ENCODE results near the gene PCBD1.
A peak's percentile ranks its signal among the peaks of the same experiment; 100 is the strongest.

PCBD1 gene

GRCh38 chr10:70850097-70850496 lies 38.3 kb downstream of the PCBD1 start:
- no peaks in the 10 kb centered on the region for H3K27me3 ChIP-seq (replicated peaks)
- peaks cover 12% of the 10 kb centered on the region for H3K36me3 ChIP-seq (replicated peaks)
- peak overlapping the region; percentile 83 for H3K27ac ChIP-seq
- peak; percentile 27 for DNase-seq
- H3K4me3 ChIP-seq (ENCODE audit: low read depth, low read length): no peak overlapping the region
- TF ChIP-seq, protein P1, sequence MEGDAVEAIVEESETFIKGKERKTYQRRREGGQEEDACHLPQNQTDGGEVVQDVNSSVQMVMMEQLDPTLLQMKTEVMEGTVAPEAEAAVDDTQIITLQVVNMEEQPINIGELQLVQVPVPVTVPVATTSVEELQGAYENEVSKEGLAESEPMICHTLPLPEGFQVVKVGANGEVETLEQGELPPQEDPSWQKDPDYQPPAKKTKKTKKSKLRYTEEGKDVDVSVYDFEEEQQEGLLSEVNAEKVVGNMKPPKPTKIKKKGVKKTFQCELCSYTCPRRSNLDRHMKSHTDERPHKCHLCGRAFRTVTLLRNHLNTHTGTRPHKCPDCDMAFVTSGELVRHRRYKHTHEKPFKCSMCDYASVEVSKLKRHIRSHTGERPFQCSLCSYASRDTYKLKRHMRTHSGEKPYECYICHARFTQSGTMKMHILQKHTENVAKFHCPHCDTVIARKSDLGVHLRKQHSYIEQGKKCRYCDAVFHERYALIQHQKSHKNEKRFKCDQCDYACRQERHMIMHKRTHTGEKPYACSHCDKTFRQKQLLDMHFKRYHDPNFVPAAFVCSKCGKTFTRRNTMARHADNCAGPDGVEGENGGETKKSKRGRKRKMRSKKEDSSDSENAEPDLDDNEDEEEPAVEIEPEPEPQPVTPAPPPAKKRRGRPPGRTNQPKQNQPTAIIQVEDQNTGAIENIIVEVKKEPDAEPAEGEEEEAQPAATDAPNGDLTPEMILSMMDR (IDR thresholded peaks at IDR 0.05; ENCODE audit: low read depth, low read length, missing control alignments): no peak
- in situ Hi-C loops (cut with HindIII; ENCODE audit: low pct_ligation_motif_present, low sequenced_read_pairs): no loop called here

GRCh38 chr10:70849582-70850016 lies 38.8 kb downstream of the PCBD1 start:
- Histone ChIP-seq H3K4me3 (ENCODE audit: low read depth, low read length) (no peak overlapping the region), H3K36me3 (replicated peaks) (peaks cover 12% of the 10 kb centered on the region), H3K27me3 (replicated peaks) (no peaks in the 10 kb centered on the region), H3K27ac (peak overlapping the region; percentile 83)
- TF ChIP-seq, protein P1 (IDR thresholded peaks at IDR 0.05; ENCODE audit: low read depth, low read length, missing control alignments): no peak
- DNase-seq: peak; percentile 78
- in situ Hi-C loops (cut with HindIII; ENCODE audit: low pct_ligation_motif_present, low sequenced_read_pairs): no loop called here

GRCh38 chr10:70847659-70848360 lies 40.6 kb downstream of the PCBD1 start:
- peak overlapping the region; percentile 2 for H3K27ac ChIP-seq
- DNase-seq: no peak
- peaks cover 12% of the 10 kb centered on the region for H3K36me3 ChIP-seq (replicated peaks)
- TF ChIP-seq, protein P1 (IDR thresholded peaks at IDR 0.05; ENCODE audit: low read depth, low read length, missing control alignments): no peak
- H3K27me3 ChIP-seq (replicated peaks): no peaks in the 10 kb centered on the region
- in situ Hi-C loops (cut with HindIII; ENCODE audit: low pct_ligation_motif_present, low sequenced_read_pairs): no loop called here
- no peak overlapping the region for H3K4me3 ChIP-seq (ENCODE audit: low read depth, low read length)

GRCh38 chr10:70846795-70847194 lies 41.6 kb downstream of the PCBD1 start:
- peak overlapping the region; percentile 12 for H3K27ac ChIP-seq
- in situ Hi-C loops (cut with HindIII; ENCODE audit: low pct_ligation_motif_present, low sequenced_read_pairs): no loop called here
- TF ChIP-seq, protein P1 (IDR thresholded peaks at IDR 0.05; ENCODE audit: low read depth, low read length, missing control alignments): no peak
- H3K36me3 ChIP-seq (replicated peaks): peaks cover 7% of the 10 kb centered on the region
- DNase-seq: no peak
- H3K27me3 ChIP-seq (replicated peaks): no peaks in the 10 kb centered on the region
- H3K4me3 ChIP-seq (ENCODE audit: low read depth, low read length): no peak overlapping the region

GRCh38 chr10:70845816-70846215 lies 42.5 kb downstream of the PCBD1 start:
- Histone ChIP-seq H3K27me3 (replicated peaks) (no peaks in the 10 kb centered on the region), H3K27ac (no peak overlapping the region), H3K4me3 (ENCODE audit: low read depth, low read length) (no peak overlapping the region), H3K36me3 (replicated peaks) (peaks cover 5% of the 10 kb centered on the region)
- TF ChIP-seq, protein P1 (IDR thresholded peaks at IDR 0.05; ENCODE audit: low read depth, low read length, missing control alignments): no peak
- no peak for DNase-seq
- in situ Hi-C loops (cut with HindIII; ENCODE audit: low pct_ligation_motif_present, low sequenced_read_pairs): no loop called here

GRCh38 chr10:70845256-70845655 lies 43.1 kb downstream of the PCBD1 start:
- TF ChIP-seq, protein P1 (IDR thresholded peaks at IDR 0.05; ENCODE audit: low read depth, low read length, missing control alignments): no peak
- Histone ChIP-seq H3K4me3 (ENCODE audit: low read depth, low read length) (no peak overlapping the region), H3K27me3 (replicated peaks) (no peaks in the 10 kb centered on the region), H3K27ac (no peak overlapping the region), H3K36me3 (replicated peaks) (peaks cover 5% of the 10 kb centered on the region)
- in situ Hi-C loops (cut with HindIII; ENCODE audit: low pct_ligation_motif_present, low sequenced_read_pairs): no loop called here
- DNase-seq: no peak

All from brain microvascular endothelial cell (primary cell).